PC-9 (cell line): ENCODE results near the gene ARHGAP6. TPM values are rescaled to one million over a fixed set of nuclear protein-coding genes. Genes with fewer than 3 reads are reported as not detected.

Experiments
- BruUV-seq: library from RNA; stranded (reverse); fragments of 400-500 nt; replicated peaks from 2 replicates; lab custom pipeline; 2021; lab: Mats Ljungman, UMichigan
- CTCF ChIA-PET: fragments of 300-600 bp; sonication (Branson Sonifier 250); formaldehyde crosslinking; loops from one replicate; lab custom pipeline; 2022; ENCODE audit warnings: antibody characterized with exemption; lab: Charles Lee
- POLR2A ChIA-PET: fragments of 300-600 bp; sonication (Branson Sonifier 250); formaldehyde crosslinking; loops from one replicate; lab custom pipeline; 2022; ENCODE audit warnings: antibody characterized with exemption; ENCODE audit not compliant: unreplicated experiment; lab: Charles Lee
- DNase-seq, 2 experiments: peaks; one replicate each; pipeline versions ENCODE4 v3.0.0 to v3.0.0-alpha.2; 2015 to 2022; ENCODE audit warnings: mixed read lengths in 1 of 2
- H2AFZ ChIP-seq: fragments of 200-600 bp; sonication (generic); 2 replicates; pipeline ENCODE4 v1.8.1; 2017; ENCODE audit warnings: antibody characterized with exemption
- H3F3A ChIP-seq: fragments of 200-600 bp; sonication (generic); 2 replicates; pipeline ENCODE4 v1.8.1; 2017; ENCODE audit warnings: antibody characterized with exemption, mild to moderate bottlenecking, low read depth; ENCODE audit not compliant: insufficient read depth
- H3K27ac ChIP-seq: fragments of 200-600 bp; sonication (generic); 2 replicates; pipeline ENCODE4 v1.6.1; 2016; ENCODE audit warnings: mixed run types
- H3K27me3 ChIP-seq: fragments of 200-600 bp; sonication (generic); 2 replicates; pipeline ENCODE4 v1.6.1; 2016; ENCODE audit warnings: low read depth, mixed run types; ENCODE audit not compliant: insufficient read depth
- H3K36me3 ChIP-seq: fragments of 200-600 bp; sonication (generic); 2 replicates; pipeline ENCODE4 v1.6.1; 2016; ENCODE audit warnings: low read depth, mixed run types
- H3K4me1 ChIP-seq: fragments of 200-600 bp; sonication (generic); replicated peaks from 2 replicates; pipeline ENCODE4 v1.6.1; 2016; ENCODE audit warnings: mixed run types; ENCODE audit not compliant: insufficient read depth
- H3K4me2 ChIP-seq: fragments of 200-600 bp; sonication (generic); 2 replicates; pipeline ENCODE4 v1.6.1; 2017; ENCODE audit warnings: mixed run types
- H3K4me3 ChIP-seq: fragments of 200-600 bp; sonication (generic); 2 replicates; pipeline ENCODE4 v1.6.1; 2016; ENCODE audit warnings: mixed run types
- H3K79me2 ChIP-seq: fragments of 200-600 bp; sonication (generic); 2 replicates; pipeline ENCODE4 v1.6.1; 2017; ENCODE audit warnings: low read depth, mixed run types
- H3K9me2 ChIP-seq: fragments of 200-600 bp; sonication (generic); 2 replicates; pipeline ENCODE4 v1.8.1; 2017; ENCODE audit warnings: mild to moderate bottlenecking; ENCODE audit not compliant: insufficient read depth
- H3K9me3 ChIP-seq: fragments of 200-600 bp; sonication (generic); 2 replicates; pipeline ENCODE4 v1.8.1; 2016; ENCODE audit warnings: low read depth; ENCODE audit not compliant: insufficient read depth
- H4K20me1 ChIP-seq: fragments of 200-600 bp; sonication (generic); 2 replicates; pipeline ENCODE4 v1.8.1; 2017; ENCODE audit not compliant: insufficient read depth
- CTCF ChIP-seq: fragments of 200-600 bp; sonication (generic); conservative IDR thresholded peaks from 2 replicates; pipeline ENCODE4 v1.6.1; 2017; ENCODE audit warnings: mixed run types, antibody characterized with exemption, mild to moderate bottlenecking, moderate library complexity
- EZH2 ChIP-seq: fragments of 200-600 bp; sonication (generic); IDR thresholded peaks from 2 replicates; pipeline ENCODE4 v1.8.0; 2017; ENCODE audit warnings: antibody characterized with exemption, low read depth
- intact Hi-C: fragments of 100-400 bp; cut with micrococcal nuclease; formaldehyde crosslinking; loops from one replicate; pipeline ENCODE4 v1.10.0; 2022; ENCODE audit not compliant: unreplicated experiment
- total RNA-seq: library from RNA; stranded (reverse); gene quantifications from 2 replicates; pipeline ENCODE4 v1.2.3, GENCODE V29; 2021

Gene ARHGAP6
- total RNA-seq, 1 experiment from 2014 or later, result not detected

DNA sequence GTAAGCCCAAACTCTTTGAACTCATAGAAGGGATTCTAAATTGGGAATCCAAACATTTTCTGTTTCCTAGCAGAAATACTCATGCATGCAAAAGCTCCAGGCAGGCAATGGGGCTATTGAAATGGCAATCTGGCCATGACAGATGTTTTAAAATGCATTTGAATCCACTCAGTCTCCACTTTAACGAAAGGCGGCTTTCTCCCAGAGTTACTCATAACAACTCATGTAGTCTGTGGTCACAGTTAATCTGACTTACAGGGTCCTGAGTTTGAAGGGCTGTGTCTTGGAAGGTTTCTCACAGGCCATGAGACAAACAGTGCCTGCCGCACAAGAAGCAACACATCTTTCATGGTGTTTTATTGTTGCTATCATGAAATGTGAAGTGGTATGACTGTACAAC, 186.8 kb downstream of the ARHGAP6 start:
- ChIA-PET CTCF (no interaction called here), POLR2A (no interaction called here)
- no peak for TF ChIP-seq CTCF
- no peak for TF ChIP-seq EZH2
- Histone ChIP-seq H3K4me3 (no peak overlapping the region), H4K20me1 (no peaks in the 10 kb centered on the region), H3K79me2 (no peaks in the 10 kb centered on the region), H3K4me2 (no peak overlapping the region), H3K36me3 (no peaks in the 10 kb centered on the region), H3K27me3 (no peaks in the 10 kb centered on the region), H3F3A (no peaks in the 10 kb centered on the region), H3K9me2 (no peaks in the 10 kb centered on the region), H3K4me1 (no peaks in the 10 kb centered on the region), H2AFZ (no peak overlapping the region), H3K27ac (no peak overlapping the region), H3K9me3 (no peaks in the 10 kb centered on the region)
- DNase-seq, result no peak
- intact Hi-C loops, result no loop called here
- no TSS peak for BruUV-seq

DNA sequence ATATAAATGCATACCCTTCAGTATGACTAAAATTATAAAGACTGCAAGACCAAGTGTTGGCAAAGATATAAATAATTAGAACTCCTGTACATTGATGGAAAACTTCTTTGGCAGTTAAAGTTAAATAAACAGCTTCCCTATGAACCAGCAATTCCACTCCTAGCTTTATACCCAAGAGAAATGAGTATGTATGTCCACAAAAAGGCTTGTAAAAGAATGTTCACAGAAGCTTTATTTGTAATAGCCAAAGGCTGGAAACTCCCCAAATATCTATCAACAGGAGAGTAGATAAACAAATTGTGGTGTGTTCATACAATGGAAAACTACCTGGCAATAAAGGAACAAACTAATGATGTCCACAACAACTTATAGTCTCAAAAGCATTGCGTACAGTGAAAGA, 187.7 kb downstream of the ARHGAP6 start:
- BruUV-seq, result no TSS peak
- POLR2A ChIA-PET, result no interaction called here
- Histone ChIP-seq H2AFZ (no peak overlapping the region), H3K27ac (no peak overlapping the region), H3K9me2 (no peaks in the 10 kb centered on the region), H3K79me2 (no peaks in the 10 kb centered on the region), H3K4me1 (no peaks in the 10 kb centered on the region), H4K20me1 (no peaks in the 10 kb centered on the region), H3K36me3 (no peaks in the 10 kb centered on the region), H3K4me2 (no peak overlapping the region), H3F3A (no peaks in the 10 kb centered on the region), H3K27me3 (no peaks in the 10 kb centered on the region), H3K9me3 (no peaks in the 10 kb centered on the region), H3K4me3 (no peak overlapping the region)
- CTCF ChIA-PET, result no interaction called here
- DNase-seq, result no peak
- intact Hi-C loops, result no loop called here
- TF ChIP-seq EZH2, result no peak
- TF ChIP-seq CTCF, result no peak

- POLR2A ChIA-PET, result no interaction called here
- no peak for DNase-seq
- no peaks in the 10 kb centered on the region for H3K4me1 ChIP-seq
Observed at GRCh38 chrX:11474576-11474975, 191.1 kb downstream of the ARHGAP6 start.

More at GRCh38 chrX:11474576-11474975, 191.1 kb downstream of the ARHGAP6 start:
- no peaks in the 10 kb centered on the region for H3K9me2 ChIP-seq
- no peak overlapping the region for H2AFZ ChIP-seq
- H3K9me3 ChIP-seq, result no peaks in the 10 kb centered on the region
- no peaks in the 10 kb centered on the region for H3F3A ChIP-seq
- no TSS peak for BruUV-seq
- CTCF ChIA-PET, result no interaction called here
- H3K36me3 ChIP-seq, result no peaks in the 10 kb centered on the region
- no peaks in the 10 kb centered on the region for H3K27me3 ChIP-seq
- H3K4me2 ChIP-seq, result no peak overlapping the region
- no peak overlapping the region for H3K4me3 ChIP-seq
- no peak for TF ChIP-seq EZH2
- TF ChIP-seq CTCF, result no peak
- H4K20me1 ChIP-seq, result no peaks in the 10 kb centered on the region
- H3K79me2 ChIP-seq, result no peaks in the 10 kb centered on the region
- H3K27ac ChIP-seq, result no peak overlapping the region
- intact Hi-C loops, result no loop called here
